Vagina (tissue), 2 donors: Measurements from ENCODE around the gene CYREN. TPM values are rescaled to one million over a fixed set of nuclear protein-coding genes. Genes with fewer than 3 reads are reported as not detected.

Experiments used
- DNase-seq, 2 donors: peaks; one replicate each; pipeline ENCODE4 v3.0.0-alpha.2; 2017; ENCODE audit errors: extremely low spot score in 2 of 2
- H3K27ac ChIP-seq: fragments of 200-600 bp; sonication (generic); one replicate; pipeline ENCODE4 v1.5.1; 2019
- H3K27me3 ChIP-seq: fragments of 200-600 bp; sonication (generic); one replicate; pipeline ENCODE4 v1.5.1; 2019
- H3K36me3 ChIP-seq, 2 donors: fragments of 200-600 bp; sonication (generic); one replicate each; pipeline ENCODE4 v1.5.1; 2017 to 2019
- H3K4me1 ChIP-seq: fragments of 200-600 bp; sonication (generic); one replicate; pipeline ENCODE4 v1.5.1; 2019
- H3K4me3 ChIP-seq, 2 donors: fragments of 200-600 bp; sonication (generic); 1 replicate in 1 of 2; 2 replicates in 1 of 2; pipeline ENCODE4 v1.5.1; 2016 to 2019
- H3K9me3 ChIP-seq: fragments of 200-600 bp; sonication (generic); one replicate; pipeline ENCODE4 v1.5.1; 2019
- CTCF ChIP-seq, 3 experiments: fragments of 450-650 bp in 2 of 3; fragments of 200-600 bp in 1 of 3; sonication (generic) in 1 of 3; IDR thresholded peaks; one replicate each; pipeline ENCODE4 v1.5.1; 2017 to 2019; ENCODE audit warnings: antibody characterized with exemption in 3 of 3, mild to moderate bottlenecking in 2 of 3, moderate library complexity in 2 of 3
- POLR2A ChIP-seq, 2 donors: fragments of 450-650 bp; IDR thresholded peaks; one replicate each; pipeline ENCODE4 v1.6.1; 2017; ENCODE audit warnings: antibody characterized with exemption in 2 of 2, mild to moderate bottlenecking in 2 of 2, moderate library complexity in 2 of 2
- POLR2AphosphoS5 ChIP-seq, 2 donors: sonication (generic); formaldehyde crosslinking; IDR thresholded peaks; one replicate each; pipeline ENCODE4 v1.9.0; 2017; ENCODE audit warnings: antibody characterized with exemption in 2 of 2, mild to moderate bottlenecking in 2 of 2, low read depth in 1 of 2; ENCODE audit not compliant: insufficient read depth in 1 of 2
- intact Hi-C: fragments of 100-400 bp; cut with DNase I; formaldehyde crosslinking; loops from one replicate; pipeline ENCODE4 v1.15.1; 2023
- total RNA-seq: library from RNA; depleted of rRNA; stranded (reverse); fragments of >200 nt; gene quantifications from one replicate; pipeline ENCODE4 v1.2.3, GENCODE V29; 2016

The CYREN gene
- total RNA-seq, 1 donor from 2014 or later, result 33.4 TPM

- TF ChIP-seq POLR2AphosphoS5 (IDR thresholded peaks at IDR 0.05; ENCODE audit: insufficient read depth in 1 of 2, low read depth in 1 of 2), result no peak
- no peak for TF ChIP-seq CTCF (IDR thresholded peaks at IDR 0.05)
- no peak for TF ChIP-seq POLR2A (IDR thresholded peaks at IDR 0.05)
- intact Hi-C loops, result no loop called here
- peak in 1 of 2 donors; percentile 67 for DNase-seq
- Histone ChIP-seq H3K27ac (no peak overlapping the region), H3K4me1 (no peaks in the 10 kb centered on the region), H3K9me3 (no peaks in the 10 kb centered on the region), H3K27me3 (no peaks in the 10 kb centered on the region), H3K36me3 (peaks cover 3 to 82% of the 10 kb centered on the region in 2 donors), H3K4me3 (no peak overlapping the region)
Observed at GRCh38 chr7:135192914-135193536, 22.5 kb upstream of the CYREN start.

DNA sequence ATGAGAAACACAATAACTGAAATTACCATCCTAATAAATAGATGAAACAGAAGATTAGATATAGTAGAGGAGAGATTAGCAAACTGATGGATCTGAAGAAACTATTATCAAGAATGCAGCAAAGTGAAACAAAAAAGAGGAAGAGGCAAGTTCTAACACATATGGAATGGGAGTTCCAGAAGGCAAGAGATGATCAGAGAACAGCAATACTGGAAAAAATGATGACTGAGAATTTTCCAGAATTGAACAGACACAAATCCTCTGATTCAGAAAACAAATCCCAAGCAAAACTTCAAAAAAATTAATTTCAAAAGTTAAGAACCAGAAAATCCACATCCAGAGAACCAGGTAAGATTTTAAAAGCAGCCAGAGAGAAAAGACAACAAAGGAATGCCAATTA, 20.2 kb upstream of the CYREN start:
- Histone ChIP-seq H3K27ac (no peak overlapping the region), H3K9me3 (no peaks in the 10 kb centered on the region), H3K27me3 (no peaks in the 10 kb centered on the region), H3K36me3 (peaks cover 6 to 77% of the 10 kb centered on the region in 2 donors), H3K4me3 (no peak overlapping the region), H3K4me1 (no peaks in the 10 kb centered on the region)
- no peak for DNase-seq
- no peak for TF ChIP-seq CTCF (IDR thresholded peaks at IDR 0.05)
- intact Hi-C loops, result no loop called here

DNA sequence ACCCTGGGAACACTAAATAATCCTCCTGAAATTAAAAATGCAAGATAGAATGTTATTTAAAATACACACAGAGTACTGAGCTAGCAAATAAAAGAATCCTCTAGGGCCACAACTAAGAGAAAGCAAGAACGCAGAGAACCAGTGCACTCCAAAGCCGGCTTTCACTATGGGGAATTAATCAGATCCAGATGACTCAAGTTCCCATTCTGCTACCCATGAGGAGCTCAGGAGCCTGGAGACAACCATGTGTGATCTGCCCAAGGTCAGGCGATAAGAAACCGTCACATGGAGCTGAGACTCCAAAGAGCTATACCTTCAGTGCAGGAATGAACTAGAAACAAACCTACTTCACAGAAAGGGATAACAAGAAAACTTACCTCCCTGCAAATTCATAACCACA, 19.5 kb upstream of the CYREN start:
- Histone ChIP-seq H3K27ac (no peak overlapping the region), H3K36me3 (peaks cover 11 to 80% of the 10 kb centered on the region in 2 donors), H3K27me3 (no peaks in the 10 kb centered on the region), H3K4me1 (no peaks in the 10 kb centered on the region), H3K4me3 (no peak overlapping the region), H3K9me3 (no peaks in the 10 kb centered on the region)
- DNase-seq, result peak in 1 of 2 donors; percentile 20
- TF ChIP-seq CTCF (IDR thresholded peaks at IDR 0.05) (no peak), POLR2A (IDR thresholded peaks at IDR 0.05) (no peak), POLR2AphosphoS5 (IDR thresholded peaks at IDR 0.05; ENCODE audit: insufficient read depth in 1 of 2, low read depth in 1 of 2) (no peak)
- intact Hi-C loops, result no loop called here

DNA sequence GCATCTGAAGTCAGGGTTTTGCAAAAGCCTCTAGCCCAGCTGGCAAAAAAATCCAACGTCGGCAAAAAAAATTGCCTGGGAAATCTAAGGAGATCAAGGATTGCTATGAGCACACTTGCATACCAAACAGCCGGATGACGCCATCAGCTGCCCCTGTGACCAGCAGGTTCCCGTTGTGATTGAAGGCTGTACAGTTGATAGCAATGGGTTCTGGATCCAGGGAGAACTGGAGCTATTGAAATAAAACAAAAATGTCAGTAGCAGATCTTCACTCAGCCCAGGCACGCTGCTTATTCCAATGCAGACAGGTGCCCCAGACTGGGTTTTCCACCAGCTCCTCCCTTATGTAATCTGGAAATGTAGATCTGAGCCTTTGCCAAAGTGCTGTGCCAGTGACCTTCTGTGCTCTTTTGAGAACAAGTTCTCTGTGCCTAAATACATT, 18.7 kb upstream of the CYREN start:
- Histone ChIP-seq H3K9me3 (no peaks in the 10 kb centered on the region), H3K4me3 (no peak overlapping the region), H3K27ac (no peak overlapping the region), H3K4me1 (no peaks in the 10 kb centered on the region), H3K27me3 (no peaks in the 10 kb centered on the region), H3K36me3 (peaks cover 12 to 80% of the 10 kb centered on the region in 2 donors)
- TF ChIP-seq POLR2A (IDR thresholded peaks at IDR 0.05) (no peak), CTCF (IDR thresholded peaks at IDR 0.05) (no peak), POLR2AphosphoS5 (IDR thresholded peaks at IDR 0.05; ENCODE audit: insufficient read depth in 1 of 2, low read depth in 1 of 2) (no peak)
- DNase-seq, result peak in 1 of 2 donors; percentile 54
- intact Hi-C loops, result no loop called here

DNA sequence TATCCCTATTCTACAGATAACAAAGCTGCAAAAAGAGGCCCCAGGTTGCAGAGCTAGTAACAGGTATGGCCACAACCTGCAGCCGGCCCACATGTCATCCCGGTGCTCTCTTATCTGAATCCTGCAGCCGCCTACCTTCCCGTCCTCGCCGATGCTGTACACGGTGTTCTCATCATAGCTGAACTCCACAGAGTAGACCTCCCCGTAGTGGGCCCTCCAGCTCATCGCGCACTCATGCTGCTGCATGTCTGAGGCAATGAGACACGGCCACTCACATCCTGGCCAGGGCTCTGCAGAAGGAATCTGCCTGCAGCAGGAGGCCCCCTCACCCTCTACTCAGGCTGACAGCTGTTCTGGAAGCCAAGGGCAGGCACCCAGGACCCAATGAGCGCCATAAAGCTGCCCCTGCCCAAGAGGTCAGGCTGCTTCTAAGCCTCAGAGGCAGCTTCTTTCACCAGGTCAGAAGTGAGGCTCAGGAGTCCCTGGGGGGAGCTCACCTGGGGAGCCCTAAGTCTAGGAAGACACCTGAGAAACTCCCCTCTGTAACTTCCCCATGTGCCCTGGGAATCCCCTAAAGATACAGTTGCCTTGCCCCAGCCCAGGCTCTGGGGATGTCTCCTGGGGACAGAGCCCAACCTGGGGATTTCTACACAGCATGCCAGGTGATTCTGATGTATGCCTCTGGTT, 17.9 kb upstream of the CYREN start:
- peak in 1 of 2 donors; percentile 78 for DNase-seq
- no peak overlapping the region for H3K27ac ChIP-seq
- H3K27me3 ChIP-seq, result no peaks in the 10 kb centered on the region

More for the DNA sequence above, 17.9 kb upstream of the CYREN start:
- no peaks in the 10 kb centered on the region for H3K9me3 ChIP-seq
- no peaks in the 10 kb centered on the region for H3K4me1 ChIP-seq
- intact Hi-C loops, result no loop called here
- H3K4me3 ChIP-seq, result no peak overlapping the region
- TF ChIP-seq POLR2A (IDR thresholded peaks at IDR 0.05) (no peak), POLR2AphosphoS5 (IDR thresholded peaks at IDR 0.05; ENCODE audit: insufficient read depth in 1 of 2, low read depth in 1 of 2) (no peak), CTCF (IDR thresholded peaks at IDR 0.05) (no peak)
- peaks cover 19 to 79% of the 10 kb centered on the region in 2 donors for H3K36me3 ChIP-seq
